Activated T-helper 1 cell treated with anti-CD3 and anti-CD28 coated beads, Interleukin-2, amount 50 U/mL, for 16 hours (primary cell): ENCODE measurements around the gene FAU.
"Not testable (repeated sequence)": the region's sequence is repeated elsewhere in the genome, so short reads cannot be mapped to it uniquely, and the experiment has no call there.

Source experiments
- DNase-seq, 2 donors: peaks; one replicate each; pipeline ENCODE4 v3.0.0-alpha.2; 2020; ENCODE audit warnings: low read depth in 1 of 2, low spot score in 1 of 2

The FAU gene

DNA sequence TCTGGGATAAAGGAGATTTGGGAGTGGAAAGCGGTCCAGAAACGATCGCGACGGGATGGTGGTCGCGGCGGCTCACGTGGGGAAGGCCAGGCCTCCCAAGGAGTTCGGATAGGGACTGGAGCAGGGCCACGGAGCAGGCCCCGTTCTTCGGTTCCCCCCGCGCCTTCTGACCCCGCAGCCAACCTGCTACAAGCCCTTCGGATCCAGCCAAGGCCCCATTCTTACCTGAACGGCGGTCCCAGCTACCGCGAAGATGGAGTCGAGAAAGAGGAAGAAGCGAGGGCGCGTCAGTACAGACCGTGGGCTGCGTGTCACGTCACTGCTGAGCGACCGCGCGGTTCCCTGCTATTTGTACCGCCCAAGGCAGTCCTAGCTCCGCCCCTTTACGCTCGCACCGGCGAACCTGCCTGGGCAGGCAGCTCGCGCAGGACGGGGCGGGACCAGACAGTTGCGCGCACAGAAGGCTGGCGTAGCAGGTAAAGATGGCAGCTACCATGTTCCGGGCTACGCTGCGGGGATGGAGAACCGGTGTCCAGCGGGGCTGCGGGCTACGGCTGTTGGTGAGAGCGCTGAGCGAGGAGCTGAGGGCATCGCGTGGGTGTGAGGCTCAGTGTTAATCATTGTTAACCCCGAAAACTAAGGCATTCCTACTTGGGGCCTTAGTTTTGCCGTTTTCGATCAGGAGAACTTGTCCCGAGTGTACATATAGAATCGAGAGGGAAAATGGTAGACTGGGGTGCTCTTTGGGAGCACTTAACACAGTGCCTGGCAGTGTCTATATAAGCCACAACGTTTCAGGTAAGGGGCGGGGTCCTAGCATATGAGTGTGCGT lies at the start of gene FAU, which contains the start of gene MRPL49:
TSS of gene FAU (minus strand) at position 270 of the 832 bp plus-strand sequence. CDS start 321 bp downstream, outside the sequence.
TSS of gene MRPL49 (plus strand) at position 457 of the 832 bp plus-strand sequence. CDS start at position 483, 26 bp downstream.
- DNase-seq: peak; percentile 98

DNA sequence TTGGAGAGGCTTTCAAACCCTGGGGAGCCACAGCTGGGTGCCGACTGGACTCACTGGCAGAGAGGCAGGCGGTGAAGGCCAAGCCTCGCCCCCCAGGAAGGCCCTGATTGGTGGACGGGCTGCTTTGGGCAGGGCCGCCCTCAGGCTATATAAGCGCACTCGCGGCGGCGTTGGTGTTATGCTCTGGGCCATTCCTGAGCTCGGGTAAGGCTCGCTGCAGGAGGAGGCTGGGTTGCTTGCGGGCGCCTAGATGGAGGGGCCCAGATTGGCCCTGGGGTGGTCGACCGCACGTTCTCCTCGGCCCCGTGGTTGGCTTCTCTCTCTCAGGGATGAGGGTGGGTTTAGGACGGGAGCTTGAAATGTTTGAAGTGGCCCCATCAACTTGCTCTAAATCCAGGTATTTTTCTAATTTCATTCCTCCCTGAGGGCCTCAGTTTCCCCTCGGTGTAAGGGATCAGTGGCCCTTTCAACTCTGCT lies 48.2 kb upstream of the FAU start, which contains the start of gene SPDYC:
TSS of gene SPDYC (plus strand) at position 176 of the 477 bp plus-strand sequence. CDS start 1,125 bp downstream, outside the sequence.
- DNase-seq: no peak

DNA sequence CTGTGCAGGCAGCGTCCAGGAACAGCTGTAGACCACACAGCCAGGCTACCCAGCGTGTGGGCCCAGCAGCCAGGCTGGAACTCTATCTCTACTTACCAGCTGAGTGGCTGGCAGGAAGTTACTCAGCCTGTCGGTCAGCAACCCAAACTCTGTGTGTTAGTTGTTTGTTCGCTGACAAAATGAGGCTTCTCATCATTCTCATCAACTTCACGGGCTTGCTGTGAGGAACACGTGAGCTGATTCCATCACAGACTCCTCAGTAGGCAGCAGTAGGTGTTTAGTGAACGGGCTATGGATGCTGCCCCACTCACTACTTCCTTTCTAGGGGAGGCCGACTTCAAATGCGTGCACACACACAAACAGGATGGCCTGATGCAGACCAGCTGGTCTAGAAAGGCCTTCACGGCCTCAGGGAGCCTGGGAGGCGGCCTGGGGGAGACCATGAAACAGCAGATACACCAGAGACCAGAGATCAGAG lies 47.3 kb upstream of the FAU start:
- no peak for DNase-seq

DNA sequence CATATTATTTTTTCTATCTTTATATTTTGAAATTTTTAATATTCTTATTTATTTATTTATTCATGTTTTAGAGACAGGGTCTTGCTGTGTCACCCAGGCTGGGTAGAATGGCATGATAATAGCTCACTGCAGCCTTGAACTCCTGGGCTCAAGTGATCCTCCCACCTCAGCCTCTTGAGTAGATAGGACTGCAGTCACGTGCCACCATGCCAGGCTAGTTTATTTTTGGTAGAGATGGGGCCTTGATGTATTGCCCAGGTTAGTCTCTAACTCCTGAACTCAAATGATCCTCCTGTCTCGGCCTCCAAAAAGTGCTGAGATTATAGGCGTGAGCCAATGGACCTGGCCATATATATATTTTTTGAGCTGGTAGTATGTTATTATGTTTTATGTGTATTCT lies 45.7 kb upstream of the FAU start:
- DNase-seq: no peak

DNA sequence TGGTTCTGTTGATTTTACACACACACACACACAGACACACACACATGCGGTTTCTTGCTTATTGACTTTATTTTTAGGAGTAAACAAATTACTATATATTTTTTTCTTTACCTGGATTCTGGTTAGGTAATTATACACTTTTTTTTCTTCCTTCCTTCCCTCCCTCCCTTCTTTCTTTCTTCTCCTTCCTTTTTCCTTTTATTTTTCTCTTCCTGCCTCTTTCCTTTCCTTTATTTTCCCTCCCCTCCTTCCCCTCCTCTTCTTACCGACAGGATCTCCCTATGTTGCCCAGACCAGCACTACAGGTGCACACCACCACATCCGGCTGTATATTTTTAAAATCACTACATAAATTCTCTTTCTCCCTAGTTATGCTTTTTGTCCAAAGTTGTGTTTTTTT lies 45.0 kb upstream of the FAU start:
- DNase-seq: no peak

DNA sequence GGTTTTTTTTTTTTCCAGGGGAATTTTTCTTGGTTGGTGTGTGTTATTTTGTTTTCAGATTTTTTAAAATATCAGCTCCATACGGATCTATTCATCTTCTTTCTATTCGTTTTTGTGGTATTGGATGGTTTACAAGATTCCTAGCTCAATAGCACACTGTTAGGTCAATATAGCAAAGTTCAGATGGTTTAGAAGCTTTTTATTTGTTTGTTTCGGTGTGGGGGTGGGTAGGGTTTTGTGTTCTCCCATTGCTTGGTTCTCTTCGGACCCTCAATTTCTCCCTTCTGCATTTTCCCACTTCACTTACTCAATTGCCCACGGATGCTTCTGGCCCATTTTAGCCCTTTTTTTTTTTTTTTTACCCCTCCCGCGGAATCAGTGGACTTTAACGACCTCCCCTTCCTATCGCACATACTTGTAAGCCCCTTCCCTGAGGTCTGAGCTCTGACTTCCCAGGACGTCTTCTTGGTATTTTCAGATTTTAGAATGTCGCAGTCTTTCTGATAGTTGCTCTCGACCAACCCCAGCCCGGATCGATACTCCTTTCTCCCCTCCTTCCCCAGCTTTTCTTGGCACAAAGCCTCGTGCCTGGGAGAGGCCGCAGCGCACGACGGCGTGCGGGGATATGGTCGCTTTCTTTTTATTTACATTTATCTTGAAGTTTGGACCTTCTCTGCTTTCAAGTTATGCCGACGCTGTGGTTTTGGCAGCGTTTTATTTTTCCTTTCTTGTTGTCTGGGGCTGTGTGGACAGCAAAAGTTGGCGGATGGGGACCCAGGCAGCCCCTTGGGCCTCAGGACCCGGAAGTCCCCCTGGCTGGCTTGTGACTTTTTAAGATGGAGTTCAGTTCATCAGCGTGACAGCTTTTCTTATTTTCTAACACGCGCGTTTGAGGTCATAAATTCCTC lies 43.7 kb upstream of the FAU start:
- no peak for DNase-seq

DNA sequence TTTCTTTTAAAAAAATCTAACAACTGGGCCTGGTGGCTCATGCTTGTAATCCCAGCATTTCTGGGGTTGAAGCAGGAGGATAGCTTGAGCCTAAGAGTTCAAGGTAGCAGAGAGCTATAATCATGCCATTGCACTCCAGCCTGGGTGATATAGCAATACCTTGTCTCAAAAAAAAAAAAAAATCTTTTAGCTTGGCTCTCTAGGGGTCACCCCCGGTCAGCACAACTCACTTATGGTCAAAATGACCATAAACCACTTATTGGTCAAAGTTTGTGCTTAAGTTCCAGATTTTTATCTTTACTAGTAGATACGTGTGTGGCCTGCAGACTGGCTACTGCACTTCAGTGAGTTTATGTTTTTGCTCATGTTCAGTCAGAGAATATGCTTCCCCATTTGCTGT lies 41.8 kb upstream of the FAU start:
- no peak for DNase-seq

DNA sequence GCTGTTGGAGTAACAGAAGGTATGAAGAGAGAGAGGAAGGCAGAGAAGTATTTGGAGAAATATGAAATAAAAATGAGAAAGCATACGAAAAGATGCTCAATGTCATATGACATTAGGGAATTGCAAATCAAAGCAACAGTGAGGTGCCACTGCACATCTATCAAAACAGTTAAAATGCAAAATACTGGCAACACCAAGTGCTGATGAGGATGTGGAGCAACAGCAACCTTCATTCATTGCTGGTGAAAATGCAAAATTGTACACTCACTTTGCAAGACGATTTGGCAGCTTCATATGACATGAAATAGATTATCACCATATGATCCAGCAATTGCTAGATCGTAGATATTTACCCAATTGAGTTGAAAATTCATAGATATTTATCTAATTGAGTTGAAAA lies 38.7 kb upstream of the FAU start:
- DNase-seq: no peak

DNA sequence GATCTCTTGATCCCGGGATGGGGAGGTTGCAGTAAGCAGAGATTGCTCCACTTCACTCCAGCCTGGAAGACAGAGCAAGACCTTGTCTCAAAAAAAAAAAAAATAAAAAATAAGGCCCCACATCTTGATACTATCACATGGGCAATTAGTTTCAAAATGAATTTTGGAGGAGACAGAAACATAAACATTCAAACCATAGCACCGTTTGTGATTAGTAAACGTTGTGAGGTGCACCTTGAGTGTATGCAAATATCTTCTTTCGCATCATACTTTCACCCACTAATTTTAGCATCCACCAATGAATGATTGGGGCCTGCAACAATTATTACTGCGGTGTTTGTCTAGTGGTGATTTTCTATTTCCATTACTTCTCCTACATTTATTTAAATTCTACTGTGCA lies 37.1 kb upstream of the FAU start:
- DNase-seq: no peak

DNA sequence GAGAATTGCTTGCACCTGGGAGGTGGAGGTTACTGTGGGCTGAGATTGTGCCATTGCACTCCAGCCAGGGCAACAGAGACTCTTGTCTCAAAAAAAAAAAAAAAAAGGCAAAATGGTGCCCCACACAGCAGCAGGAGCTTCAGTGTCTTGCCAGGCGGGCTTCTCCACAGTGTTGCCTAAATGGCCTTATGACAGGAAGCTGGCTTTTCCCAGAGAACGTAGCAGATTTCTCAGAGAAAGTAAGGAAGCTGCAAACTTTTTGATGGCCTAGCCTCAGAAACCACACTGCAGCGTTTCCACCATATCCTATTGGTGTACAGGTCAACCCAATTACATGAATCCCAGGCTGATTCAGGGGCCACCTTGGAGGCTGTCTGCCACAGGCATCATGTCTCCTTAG lies 35.4 kb upstream of the FAU start:
- no peak for DNase-seq

DNA sequence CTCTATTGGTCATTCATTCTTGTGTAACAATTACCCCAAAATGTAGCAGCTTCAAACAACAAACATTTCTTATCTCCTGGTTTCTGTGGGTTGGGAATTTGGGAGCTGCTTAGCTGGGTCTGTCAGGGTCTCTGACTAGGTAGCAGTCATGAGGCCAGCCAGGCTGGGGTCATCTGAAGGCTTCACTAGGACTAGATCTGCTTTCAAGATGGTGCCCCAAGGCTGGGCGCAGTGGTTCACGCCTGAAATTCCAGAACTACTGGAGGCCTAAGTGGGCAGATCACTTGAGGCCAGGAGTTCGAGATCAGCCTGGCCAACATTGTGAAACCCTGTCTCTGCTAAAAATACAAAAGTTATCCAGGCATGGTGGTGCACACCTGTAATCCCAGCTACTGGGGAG lies 35.0 kb upstream of the FAU start:
- no peak for DNase-seq

DNA sequence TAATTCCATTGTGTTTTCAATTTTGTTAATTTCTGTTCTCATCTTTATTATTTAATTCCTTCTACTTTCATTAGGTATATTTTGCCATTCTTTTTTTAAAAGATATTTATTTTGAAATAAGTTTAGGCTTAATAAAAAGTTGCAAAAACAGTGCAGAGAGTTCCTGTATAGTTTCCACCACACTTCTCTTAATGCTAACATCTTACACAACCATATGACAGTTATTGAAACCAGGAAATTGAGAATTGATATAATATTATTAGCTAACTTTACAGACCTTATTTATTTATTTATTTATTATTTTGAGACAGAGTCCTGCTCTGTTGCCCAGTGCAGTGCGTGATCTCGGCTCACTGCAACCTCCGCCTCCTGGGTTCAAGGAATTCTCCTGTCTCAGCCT lies 34.3 kb upstream of the FAU start:
- DNase-seq: no peak

DNA sequence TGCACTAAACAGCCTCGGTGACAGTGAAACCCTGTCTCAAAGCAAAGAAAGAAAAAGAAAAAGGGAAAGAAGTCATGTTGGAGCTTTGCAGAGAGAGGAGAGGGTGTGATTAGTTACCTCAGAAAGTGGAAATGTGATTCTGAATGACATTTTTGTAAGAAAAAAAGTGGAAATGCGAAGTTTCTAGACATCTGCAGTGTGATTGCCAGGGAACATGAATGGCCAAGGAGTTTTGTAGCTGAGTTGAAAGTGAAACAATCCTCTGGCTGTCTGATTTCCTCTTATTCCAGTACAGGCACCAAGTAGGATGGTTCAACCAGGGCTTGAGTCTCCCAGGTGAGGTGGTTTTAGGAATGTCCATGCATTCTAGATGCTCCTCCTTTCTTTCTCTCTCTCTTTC lies 30.2 kb upstream of the FAU start:
- no peak for DNase-seq

DNA sequence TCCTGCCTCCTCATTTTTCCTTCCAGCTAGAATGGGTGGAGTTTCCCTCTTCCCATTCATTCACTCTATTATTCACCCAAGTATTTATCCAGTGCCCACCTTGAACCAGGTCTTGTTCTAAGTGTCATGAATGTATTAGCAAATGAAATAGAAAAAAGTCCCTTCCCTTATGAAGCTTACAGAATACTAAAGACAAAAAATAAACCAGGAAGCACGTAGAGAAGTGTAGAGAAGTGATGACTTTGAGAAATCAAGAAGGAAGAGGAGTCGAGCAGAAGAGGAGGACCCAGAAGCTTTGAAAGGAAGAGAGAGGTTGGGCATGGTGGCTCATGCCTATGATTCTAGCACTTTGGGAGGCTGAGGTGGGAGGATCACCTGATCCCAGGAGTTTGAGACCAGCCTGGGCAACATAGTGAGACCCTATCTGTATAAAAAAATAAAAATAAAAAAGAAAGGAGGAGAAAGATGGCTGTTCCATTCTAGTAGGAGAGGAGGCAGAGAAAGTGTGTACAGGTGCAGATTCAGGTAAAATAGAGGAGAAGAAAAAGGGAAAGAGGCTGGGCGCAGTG lies 29.5 kb upstream of the FAU start:
- DNase-seq: no peak

DNA sequence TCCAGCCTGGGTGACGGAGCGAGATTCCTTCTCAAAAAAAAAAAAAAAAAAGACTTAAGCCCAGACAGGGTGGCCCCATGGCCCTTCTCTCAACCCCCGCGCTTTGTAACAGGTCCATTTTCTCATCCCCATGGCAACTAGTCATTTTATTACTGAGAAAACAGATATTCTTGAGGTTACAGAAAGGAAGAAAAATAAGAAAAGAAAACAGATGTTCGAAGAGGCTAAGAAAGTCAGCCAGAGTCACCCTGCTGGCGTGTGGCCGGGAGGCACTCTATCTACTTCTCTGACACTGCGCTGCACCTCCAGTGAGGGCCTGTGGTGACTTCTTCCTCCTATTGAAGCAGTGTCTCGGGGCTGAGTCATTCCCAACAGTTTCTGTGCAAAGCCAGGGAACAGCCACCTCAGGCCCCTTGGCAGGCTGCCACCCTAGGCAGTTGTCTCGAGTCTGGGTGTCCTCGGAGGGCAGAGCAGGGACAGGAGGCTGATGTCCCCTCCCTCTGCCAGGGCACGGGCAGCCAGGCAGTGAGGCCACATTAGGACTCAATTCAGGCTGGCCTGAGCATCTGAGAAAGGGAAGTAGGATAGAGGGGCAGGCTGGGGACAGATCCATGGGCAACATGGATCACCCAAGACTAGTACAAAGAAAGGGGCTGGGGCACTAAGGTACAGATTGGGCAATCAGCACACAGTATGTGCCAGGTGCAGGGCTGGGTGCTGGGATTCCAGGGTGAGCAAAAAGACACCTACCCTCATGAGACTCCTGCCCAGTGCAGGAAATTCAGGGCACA lies 28.8 kb upstream of the FAU start:
- no peak for DNase-seq

DNA sequence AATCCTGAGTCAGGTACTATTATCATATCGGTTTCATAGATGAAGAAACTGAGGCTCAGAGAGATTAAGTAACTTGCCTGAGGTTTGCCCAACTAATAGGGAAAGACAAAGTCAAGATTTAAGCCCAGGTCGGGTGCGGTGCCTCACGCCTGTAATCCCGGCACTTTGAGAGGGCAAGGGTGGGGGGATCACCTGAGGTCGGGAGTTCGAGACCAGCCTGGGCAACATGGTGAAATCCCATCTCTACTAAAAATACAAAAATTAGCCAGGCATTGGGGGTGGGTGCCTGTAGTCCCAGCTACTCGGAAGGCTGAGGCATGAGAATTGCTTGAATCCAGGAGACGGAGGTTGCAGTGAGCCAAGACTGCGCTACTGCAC lies 28.2 kb upstream of the FAU start:
- DNase-seq: not testable (repeated sequence)

DNA sequence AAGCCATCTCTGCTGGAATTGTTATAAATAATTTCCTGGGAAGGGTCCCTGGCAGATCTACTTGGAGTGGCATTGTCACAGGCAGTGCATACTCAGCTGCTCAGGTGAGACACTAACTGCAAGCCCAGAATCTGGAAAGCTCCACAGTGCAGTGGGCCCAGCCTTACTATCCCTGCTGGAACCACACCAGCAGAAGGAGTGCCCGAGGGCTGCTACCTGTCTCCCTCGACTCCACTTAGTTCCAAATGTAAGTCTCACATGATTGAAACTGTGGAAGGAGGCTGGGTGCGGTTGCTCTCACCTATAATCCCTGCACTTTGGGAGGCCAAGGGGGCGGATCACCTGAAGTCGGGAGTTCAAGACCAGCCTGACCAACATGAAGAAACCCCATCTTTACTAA lies 26.7 kb upstream of the FAU start:
- no peak for DNase-seq

DNA sequence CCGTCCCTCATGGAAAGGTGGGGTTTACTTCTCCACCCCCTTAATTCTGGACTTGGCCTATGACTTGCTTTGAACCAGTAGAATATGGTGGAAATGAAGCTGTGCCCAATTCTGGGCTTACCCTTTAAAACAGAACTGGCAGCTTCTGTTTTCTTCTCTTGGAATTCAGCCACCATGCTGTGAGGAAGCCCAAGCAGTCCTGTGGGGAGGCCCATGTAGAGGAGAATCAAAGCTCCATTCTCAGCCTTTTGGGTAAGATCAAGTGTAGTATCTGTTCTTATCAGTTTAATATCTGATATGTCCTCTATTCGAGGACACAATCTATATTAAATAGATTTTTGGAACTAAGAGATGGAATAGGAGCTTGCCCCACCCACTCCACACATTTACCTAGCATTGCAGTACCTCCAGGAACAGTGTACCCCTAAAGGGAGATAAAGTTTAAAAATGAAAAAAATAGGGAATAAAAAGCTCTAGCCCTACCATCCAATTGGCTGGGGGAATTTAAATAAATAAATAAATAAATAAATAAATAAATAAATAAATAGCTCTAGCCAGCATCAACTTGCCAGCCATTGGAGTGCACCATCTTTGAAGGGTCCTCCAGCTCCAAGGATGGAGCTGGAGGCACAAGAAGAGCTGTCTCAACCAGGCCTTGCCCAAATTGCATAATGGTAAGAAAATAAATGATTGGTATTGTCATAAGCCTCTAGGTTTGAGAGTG lies 25.6 kb upstream of the FAU start:
- no peak for DNase-seq

DNA sequence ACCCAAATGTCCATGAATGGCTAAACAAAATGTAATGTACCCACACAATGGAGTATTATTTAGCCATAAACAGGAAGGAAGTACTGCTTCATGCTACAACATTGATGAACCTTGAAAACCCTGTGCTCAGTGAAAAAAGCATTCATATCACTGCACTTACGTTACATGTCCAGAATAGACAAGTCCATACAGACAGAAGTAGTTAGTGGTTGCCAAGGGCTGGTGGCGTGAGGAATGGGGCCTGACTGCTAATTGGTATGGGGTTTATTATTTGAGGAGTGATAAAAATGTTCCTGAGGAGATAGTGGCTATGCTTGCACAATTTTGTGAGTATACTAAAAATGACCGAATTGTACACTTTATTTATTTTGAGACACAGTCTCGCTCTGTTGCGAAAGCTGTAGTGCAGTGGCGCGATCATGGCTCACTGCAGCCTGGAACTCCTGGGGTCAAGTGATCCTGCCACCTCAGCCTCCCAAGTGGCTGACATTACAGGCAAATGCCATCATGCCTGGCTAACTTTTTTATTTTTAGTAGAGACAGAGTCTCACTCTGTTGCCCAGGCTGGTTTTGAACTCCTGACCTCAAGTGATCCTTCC lies 20.1 kb upstream of the FAU start:
- DNase-seq: no peak
